Endothelial cell (in vitro differentiated cells): ENCODE data around the gene ZMIZ1. TPM values are rescaled to one million over a fixed set of nuclear protein-coding genes. Genes with fewer than 3 reads are reported as not detected.

Experiments used
- DNase-seq: peaks from one replicate; pipeline ENCODE4 v3.0.0; 2021; ENCODE audit warnings: low spot score
- H3K27ac Mint-ChIP-seq: one replicate; pipeline ENCODE4 v1.8.0; 2021; ENCODE audit warnings: mixed read lengths, inconsistent platforms; ENCODE audit not compliant: unreplicated experiment
- H3K27me3 Mint-ChIP-seq: one replicate; pipeline ENCODE4 v1.8.0; 2021; ENCODE audit warnings: mild to moderate bottlenecking, moderate library complexity, mixed read lengths, inconsistent platforms; ENCODE audit not compliant: unreplicated experiment
- H3K36me3 Mint-ChIP-seq: one replicate; pipeline ENCODE4 v1.8.0; 2021; ENCODE audit warnings: mild to moderate bottlenecking, low read depth, mixed read lengths, inconsistent platforms; ENCODE audit not compliant: unreplicated experiment
- H3K4me1 Mint-ChIP-seq: one replicate; pipeline ENCODE4 v1.8.0; 2021; ENCODE audit warnings: mild to moderate bottlenecking, mixed read lengths, inconsistent platforms; ENCODE audit not compliant: unreplicated experiment
- H3K4me3 Mint-ChIP-seq: one replicate; pipeline ENCODE4 v1.8.0; 2021; ENCODE audit warnings: mild to moderate bottlenecking, mixed read lengths, inconsistent platforms; ENCODE audit not compliant: unreplicated experiment
- H3K9me3 Mint-ChIP-seq: one replicate; pipeline ENCODE4 v1.8.0; 2021; ENCODE audit warnings: mixed read lengths, inconsistent platforms; ENCODE audit not compliant: unreplicated experiment
- CTCF ChIP-seq: fragments of 200-600 bp; sonication (generic); IDR thresholded peaks from one replicate; pipeline ENCODE4 v1.5.0; 2021; ENCODE audit warnings: antibody characterized with exemption; ENCODE audit not compliant: unreplicated experiment
- total RNA-seq: library from RNA; stranded (reverse); fragmentation: NEBNext Ultra II Directional; extraction: Animal tissue kit (Norgen Biotek cat#: 25700); gene quantifications from one replicate; pipeline ENCODE4 v1.2.1, GENCODE V29; 2021; ENCODE audit not compliant: unreplicated experiment

ZMIZ1 gene
- total RNA-seq, 1 donor from 2014 or later: 102 TPM

DNA sequence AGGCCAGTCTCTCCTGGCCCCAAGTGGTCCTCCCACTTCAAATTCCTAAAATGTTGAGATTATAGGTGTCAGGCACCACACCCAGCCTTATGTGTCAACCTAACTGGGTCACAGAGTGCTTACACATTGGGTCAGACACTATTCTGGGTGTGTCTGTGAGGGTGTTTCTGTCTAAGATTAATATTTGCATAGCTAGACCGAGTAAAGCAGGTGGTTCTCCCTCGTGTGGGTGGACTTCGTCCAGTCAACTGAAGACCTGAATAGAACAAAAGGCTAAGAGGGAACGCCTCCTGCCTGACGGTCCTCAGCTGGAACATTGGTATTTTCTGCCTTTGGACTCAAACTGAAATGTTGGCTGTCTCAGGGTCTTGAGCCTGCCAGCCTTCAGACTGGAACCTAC lies 290.0 kb downstream of the ZMIZ1 start:
- TF ChIP-seq CTCF: no peak
- Mint-ChIP-seq H3K4me3 (no peak overlapping the region), H3K9me3 (no peaks in the 10 kb centered on the region), H3K27ac (no peak overlapping the region), H3K4me1 (no peaks in the 10 kb centered on the region), H3K27me3 (peaks cover 5% of the 10 kb centered on the region), H3K36me3 (peaks cover 2% of the 10 kb centered on the region)
- DNase-seq: no peak

DNA sequence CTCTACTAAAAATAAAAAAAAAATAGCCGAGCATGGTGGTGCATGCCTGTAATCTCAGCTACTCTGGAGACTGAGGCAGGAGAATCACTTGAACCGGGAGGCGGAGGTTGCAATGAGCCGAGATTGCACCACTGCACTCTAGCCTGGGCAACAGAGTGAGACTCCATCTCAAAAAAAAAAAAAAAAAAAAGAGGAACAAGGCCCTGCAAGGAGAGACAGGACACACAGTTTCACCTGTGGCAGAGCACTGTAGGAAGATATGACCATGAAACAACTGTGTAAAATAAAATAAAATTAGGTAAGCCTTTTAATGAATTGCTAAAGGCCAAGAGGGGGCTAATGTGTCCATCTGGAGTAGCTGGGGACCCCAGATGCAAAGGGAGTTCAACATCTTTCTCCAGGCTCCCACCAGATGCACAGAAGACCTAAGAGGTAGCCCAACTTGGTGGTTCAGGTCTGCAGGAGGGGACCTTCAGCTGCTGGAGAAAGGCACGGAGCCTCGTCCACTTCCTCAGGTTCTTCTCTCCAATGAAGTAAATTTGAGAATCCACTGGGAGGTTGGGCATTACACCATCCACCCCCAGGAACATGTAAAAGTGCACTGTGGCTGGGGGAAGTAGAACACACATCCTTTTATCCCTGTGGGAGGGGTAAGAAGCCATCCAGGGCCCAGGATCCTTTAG lies 291.2 kb downstream of the ZMIZ1 start:
- DNase-seq: no peak
- Mint-ChIP-seq H3K4me1 (no peaks in the 10 kb centered on the region), H3K9me3 (no peaks in the 10 kb centered on the region), H3K36me3 (no peaks in the 10 kb centered on the region), H3K27me3 (peaks cover 5% of the 10 kb centered on the region), H3K4me3 (no peak overlapping the region), H3K27ac (no peak overlapping the region)
- TF ChIP-seq CTCF: no peak

DNA sequence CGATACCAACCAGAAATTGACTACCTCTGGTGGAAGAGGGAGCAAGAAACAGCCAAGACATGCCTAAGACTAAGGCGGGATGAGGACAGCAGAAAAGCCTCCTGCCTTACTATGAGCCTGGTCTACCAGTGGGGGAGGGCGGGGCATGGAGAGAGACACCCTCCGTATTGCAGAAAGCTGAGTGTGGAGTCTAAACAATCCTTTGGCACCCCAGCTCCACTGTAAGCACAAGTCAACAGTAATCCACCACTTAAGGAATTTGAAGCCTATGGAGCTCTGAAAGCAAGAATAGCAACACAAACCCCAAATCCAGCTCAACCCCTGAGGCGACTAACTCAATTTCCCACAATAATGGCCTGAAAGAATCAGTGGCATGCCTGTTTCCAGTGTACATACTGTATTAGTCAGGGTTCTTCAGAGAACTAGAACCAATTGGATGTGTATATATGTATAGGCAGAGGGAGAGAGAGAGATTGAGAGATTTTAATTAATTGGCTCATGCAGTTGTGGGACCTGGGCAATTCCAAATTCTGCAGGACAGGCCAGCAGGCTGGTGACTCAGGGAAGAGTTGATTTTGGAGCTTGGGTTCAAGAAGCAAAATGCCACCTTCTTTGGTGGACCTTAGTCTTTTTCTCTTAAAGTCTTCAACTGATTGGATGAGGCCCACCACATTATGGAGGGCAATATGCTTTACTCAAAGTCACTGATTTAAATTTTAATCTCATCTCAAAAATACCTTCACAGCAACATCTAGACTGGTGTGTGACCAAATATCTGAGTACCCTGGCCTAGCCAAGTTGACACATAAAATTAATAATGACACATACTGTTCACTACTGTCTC lies 292.0 kb downstream of the ZMIZ1 start:
- no peak for TF ChIP-seq CTCF
- Mint-ChIP-seq H3K9me3 (no peaks in the 10 kb centered on the region), H3K4me3 (no peak overlapping the region), H3K27ac (no peak overlapping the region), H3K27me3 (peaks cover 3% of the 10 kb centered on the region), H3K36me3 (no peaks in the 10 kb centered on the region), H3K4me1 (no peaks in the 10 kb centered on the region)
- DNase-seq: no peak

DNA sequence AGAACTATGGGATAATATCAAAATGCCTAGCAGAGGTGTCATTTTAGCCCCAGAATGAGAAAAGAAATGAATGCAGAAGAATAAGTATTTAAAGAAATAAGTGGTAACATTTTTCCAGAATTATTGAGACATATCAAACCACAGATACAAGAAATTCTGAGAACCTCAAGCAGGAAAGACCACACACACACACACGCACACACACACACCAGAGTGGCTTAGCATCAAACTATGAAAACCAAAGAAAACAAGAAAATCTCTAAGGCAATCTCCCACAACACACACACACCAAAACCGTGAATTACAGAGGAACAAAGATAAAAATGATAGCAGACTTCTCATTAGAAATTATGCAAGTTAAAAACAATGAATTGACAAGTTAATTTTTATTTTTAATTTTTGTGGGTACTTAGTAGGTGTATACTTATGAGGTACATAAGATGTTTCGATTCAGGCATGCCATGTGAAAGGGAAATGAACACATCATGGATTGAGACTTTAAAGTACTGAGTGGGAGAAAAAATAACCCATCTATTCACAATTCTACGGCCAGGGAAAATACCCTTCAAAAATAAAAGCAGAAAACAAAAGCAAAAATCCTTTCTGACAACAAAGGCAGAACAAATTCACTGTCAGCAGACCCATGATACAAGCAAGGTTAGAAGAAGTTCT lies 293.1 kb downstream of the ZMIZ1 start:
- no peak overlapping the region for H3K4me3 Mint-ChIP-seq
- H3K4me1 Mint-ChIP-seq: no peaks in the 10 kb centered on the region
- peaks cover 3% of the 10 kb centered on the region for H3K27me3 Mint-ChIP-seq
- no peaks in the 10 kb centered on the region for H3K36me3 Mint-ChIP-seq
- no peak overlapping the region for H3K27ac Mint-ChIP-seq
- DNase-seq: no peak
- no peaks in the 10 kb centered on the region for H3K9me3 Mint-ChIP-seq
- TF ChIP-seq CTCF: no peak
